Measurements from ENCODE around the gene RNF5. TPM values are rescaled to one million over a fixed set of nuclear protein-coding genes. Genes with fewer than 3 reads are reported as not detected.

Gene RNF5
- total RNA-seq, 1 experiment from 2014 or later = 85.4 TPM

DNA sequence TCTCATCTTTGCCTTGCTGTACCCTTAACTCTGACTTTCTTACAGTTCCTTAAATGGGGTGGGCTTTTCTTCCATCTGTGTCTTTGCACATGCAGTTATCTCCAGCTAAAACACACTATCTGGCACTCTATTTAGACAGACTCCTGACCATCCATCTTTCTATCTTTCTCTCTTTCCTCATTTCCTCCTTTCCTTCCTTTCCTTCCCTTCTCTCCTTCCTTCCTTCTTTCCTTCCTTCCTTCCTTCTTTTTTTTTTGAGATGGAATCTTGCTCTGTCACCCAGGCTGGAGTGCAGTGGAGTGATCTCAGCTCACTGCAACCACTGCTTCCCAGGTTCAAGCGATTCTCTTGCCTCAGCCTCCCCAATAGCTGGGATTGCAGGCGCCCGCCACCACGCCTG is 37.4 kb downstream of the RNF5 start:
- Mint-ChIP-seq H3K9me3 (ENCODE audit: low read depth, unreplicated experiment) (no peaks in the 10 kb centered on the region), H3K4me1 (ENCODE audit: low read depth, unreplicated experiment) (no peaks in the 10 kb centered on the region), H3K27ac (ENCODE audit: unreplicated experiment) (no peak overlapping the region), H3K36me3 (ENCODE audit: insufficient read depth, unreplicated experiment) (peaks cover 3% of the 10 kb centered on the region), H3K4me3 (ENCODE audit: low read depth, unreplicated experiment) (no peak overlapping the region), H3K27me3 (ENCODE audit: unreplicated experiment) (peaks cover 86% of the 10 kb centered on the region)
- no TSS peak for BruUV-seq (replicated peaks)
- intact Hi-C loops (cut with micrococcal nuclease; ENCODE audit: unreplicated experiment) = no loop called here
- CTCF ChIA-PET = no interaction called here
- no peak for DNase-seq
- TF ChIP-seq, protein P1, sequence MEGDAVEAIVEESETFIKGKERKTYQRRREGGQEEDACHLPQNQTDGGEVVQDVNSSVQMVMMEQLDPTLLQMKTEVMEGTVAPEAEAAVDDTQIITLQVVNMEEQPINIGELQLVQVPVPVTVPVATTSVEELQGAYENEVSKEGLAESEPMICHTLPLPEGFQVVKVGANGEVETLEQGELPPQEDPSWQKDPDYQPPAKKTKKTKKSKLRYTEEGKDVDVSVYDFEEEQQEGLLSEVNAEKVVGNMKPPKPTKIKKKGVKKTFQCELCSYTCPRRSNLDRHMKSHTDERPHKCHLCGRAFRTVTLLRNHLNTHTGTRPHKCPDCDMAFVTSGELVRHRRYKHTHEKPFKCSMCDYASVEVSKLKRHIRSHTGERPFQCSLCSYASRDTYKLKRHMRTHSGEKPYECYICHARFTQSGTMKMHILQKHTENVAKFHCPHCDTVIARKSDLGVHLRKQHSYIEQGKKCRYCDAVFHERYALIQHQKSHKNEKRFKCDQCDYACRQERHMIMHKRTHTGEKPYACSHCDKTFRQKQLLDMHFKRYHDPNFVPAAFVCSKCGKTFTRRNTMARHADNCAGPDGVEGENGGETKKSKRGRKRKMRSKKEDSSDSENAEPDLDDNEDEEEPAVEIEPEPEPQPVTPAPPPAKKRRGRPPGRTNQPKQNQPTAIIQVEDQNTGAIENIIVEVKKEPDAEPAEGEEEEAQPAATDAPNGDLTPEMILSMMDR (IDR thresholded peaks at IDR 0.05; ENCODE audit: unreplicated experiment) = no peak

DNA sequence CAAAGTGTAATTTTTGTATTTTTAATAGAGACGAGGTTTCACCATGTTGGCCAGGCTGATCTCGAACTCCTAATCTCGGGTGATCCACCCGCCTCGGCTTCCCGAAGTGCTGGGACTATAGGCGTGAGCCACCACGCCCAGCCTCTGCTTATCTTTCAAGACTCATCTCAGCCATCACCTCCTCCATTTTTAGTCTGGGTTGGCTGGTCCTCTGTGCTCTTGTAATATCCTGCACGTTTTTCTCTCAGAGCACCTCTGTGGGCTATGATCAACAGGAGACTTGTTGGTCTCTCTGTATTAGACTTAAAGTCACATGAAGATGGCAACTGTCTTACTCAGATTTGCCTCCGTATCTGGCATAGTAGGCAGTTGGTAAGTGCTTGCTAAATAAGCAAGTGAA is 38.1 kb downstream of the RNF5 start:
- TF ChIP-seq, protein P1 (IDR thresholded peaks at IDR 0.05; ENCODE audit: unreplicated experiment) = no peak
- Mint-ChIP-seq H3K36me3 (ENCODE audit: insufficient read depth, unreplicated experiment) (no peaks in the 10 kb centered on the region), H3K27ac (ENCODE audit: unreplicated experiment) (no peak overlapping the region), H3K4me3 (ENCODE audit: low read depth, unreplicated experiment) (no peak overlapping the region), H3K27me3 (ENCODE audit: unreplicated experiment) (peaks cover 87% of the 10 kb centered on the region), H3K4me1 (ENCODE audit: low read depth, unreplicated experiment) (no peaks in the 10 kb centered on the region), H3K9me3 (ENCODE audit: low read depth, unreplicated experiment) (no peaks in the 10 kb centered on the region)
- no peak for DNase-seq
- intact Hi-C loops (cut with micrococcal nuclease; ENCODE audit: unreplicated experiment) = no loop called here
- CTCF ChIA-PET = no interaction called here
- no TSS peak for BruUV-seq (replicated peaks)

DNA sequence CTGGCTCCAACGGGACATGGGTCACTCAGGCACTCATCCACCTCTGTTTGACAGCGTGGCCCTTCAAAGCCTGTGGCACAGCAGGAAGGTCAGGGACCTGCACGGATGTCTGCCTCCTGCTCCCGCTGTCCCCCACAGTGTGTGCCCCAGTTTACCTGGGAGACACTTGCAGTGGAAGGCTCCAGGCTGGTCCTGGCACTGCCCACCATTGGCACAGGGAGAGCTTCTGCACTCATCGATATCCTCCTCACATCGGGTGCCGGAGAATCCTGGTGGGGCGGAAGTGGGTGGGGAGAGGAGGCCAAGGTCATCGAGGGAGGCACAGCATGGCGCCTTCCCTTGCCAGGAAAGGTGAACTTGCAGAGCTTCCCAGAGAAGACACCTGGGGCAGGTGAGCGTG is 38.8 kb downstream of the RNF5 start:
- Mint-ChIP-seq H3K4me3 (ENCODE audit: low read depth, unreplicated experiment) (no peak overlapping the region), H3K9me3 (ENCODE audit: low read depth, unreplicated experiment) (no peaks in the 10 kb centered on the region), H3K27me3 (ENCODE audit: unreplicated experiment) (peaks cover 87% of the 10 kb centered on the region), H3K36me3 (ENCODE audit: insufficient read depth, unreplicated experiment) (no peaks in the 10 kb centered on the region), H3K4me1 (ENCODE audit: low read depth, unreplicated experiment) (no peaks in the 10 kb centered on the region), H3K27ac (ENCODE audit: unreplicated experiment) (no peak overlapping the region)
- BruUV-seq (replicated peaks) = no TSS peak
- no peak for DNase-seq
- TF ChIP-seq, protein P1 (IDR thresholded peaks at IDR 0.05; ENCODE audit: unreplicated experiment) = no peak
- intact Hi-C loops (cut with micrococcal nuclease; ENCODE audit: unreplicated experiment) = no loop called here
- CTCF ChIA-PET = no interaction called here

DNA sequence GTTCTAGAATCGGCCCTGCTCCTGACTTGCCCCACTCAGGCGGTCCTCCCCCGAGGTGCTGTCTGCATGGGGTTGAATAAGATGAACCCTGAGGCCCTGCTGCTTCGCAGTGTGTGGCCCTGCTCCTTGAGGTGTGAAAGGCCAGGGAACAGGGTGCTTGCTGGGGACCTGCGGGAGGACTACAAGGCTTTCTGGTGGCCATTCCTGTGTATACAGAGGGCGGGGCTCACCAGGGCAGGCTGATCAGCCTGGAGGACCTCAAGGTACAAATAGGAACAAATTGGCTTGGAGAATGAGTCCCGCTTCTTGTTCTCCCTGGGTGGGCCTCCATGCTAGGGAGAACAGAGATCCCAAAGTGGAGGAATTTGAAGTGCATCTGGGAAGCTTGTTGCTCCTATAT is 40.0 kb downstream of the RNF5 start:
- H3K36me3 Mint-ChIP-seq (ENCODE audit: insufficient read depth, unreplicated experiment) = no peaks in the 10 kb centered on the region
- peaks cover 93% of the 10 kb centered on the region for H3K27me3 Mint-ChIP-seq (ENCODE audit: unreplicated experiment)
- no peak for DNase-seq
- H3K4me1 Mint-ChIP-seq (ENCODE audit: low read depth, unreplicated experiment) = no peaks in the 10 kb centered on the region
- no peak overlapping the region for H3K4me3 Mint-ChIP-seq (ENCODE audit: low read depth, unreplicated experiment)
- no peak overlapping the region for H3K27ac Mint-ChIP-seq (ENCODE audit: unreplicated experiment)
- BruUV-seq (replicated peaks) = no TSS peak
- no peaks in the 10 kb centered on the region for H3K9me3 Mint-ChIP-seq (ENCODE audit: low read depth, unreplicated experiment)
- TF ChIP-seq, protein P1 (IDR thresholded peaks at IDR 0.05; ENCODE audit: unreplicated experiment) = no peak
- CTCF ChIA-PET = no interaction called here
- intact Hi-C loops (cut with micrococcal nuclease; ENCODE audit: unreplicated experiment) = no loop called here

Measured in Calu3 (cell line).